ENCODE results near the gene SOD2.
"Not testable (repeated sequence)": the region's sequence is repeated elsewhere in the genome, so short reads cannot be mapped to it uniquely, and the experiment has no call there.

SOD2 gene

GRCh38 chr6:159693128-159693893 is at the start of gene SOD2:
TSS of gene SOD2 (minus strand) at chr6:159693241. CDS start at chr6:159693167, 74 bp downstream.
- FAIRE-seq = no peak

GRCh38 chr6:159742165-159742564 is 49.1 kb upstream of the SOD2 start:
- no peak for FAIRE-seq

- no peak for FAIRE-seq
Observed at GRCh38 chr6:159739341-159739740, 46.3 kb upstream of the SOD2 start.

- FAIRE-seq = no peak
Observed at GRCh38 chr6:159736908-159737307, 43.9 kb upstream of the SOD2 start.

- not testable (repeated sequence) for FAIRE-seq
Observed at GRCh38 chr6:159733395-159733794, 40.4 kb upstream of the SOD2 start.

GRCh38 chr6:159732550-159732949 is 39.5 kb upstream of the SOD2 start:
- FAIRE-seq = not testable (repeated sequence)

- no peak for FAIRE-seq
Observed at GRCh38 chr6:159730332-159730676, 37.3 kb upstream of the SOD2 start.

GRCh38 chr6:159729598-159730331 is 36.7 kb upstream of the SOD2 start:
- no peak for FAIRE-seq

- FAIRE-seq = no peak
Observed at GRCh38 chr6:159728531-159728964, 35.5 kb upstream of the SOD2 start.

- FAIRE-seq = no peak
Observed at GRCh38 chr6:159727717-159728445, 34.8 kb upstream of the SOD2 start.

- FAIRE-seq = no peak
Observed at GRCh38 chr6:159726918-159727716, 34.1 kb upstream of the SOD2 start, which contains the start of gene WTAP. TSS of gene WTAP (plus strand) at chr6:159727506. CDS start at chr6:159736266, 8,760 bp downstream.

GRCh38 chr6:159726255-159726917 is 33.3 kb upstream of the SOD2 start:
- no peak for FAIRE-seq

- FAIRE-seq = not testable (repeated sequence)
Observed at GRCh38 chr6:159725208-159725607, 32.2 kb upstream of the SOD2 start.

- no peak for FAIRE-seq
Observed at GRCh38 chr6:159724778-159725177, 31.7 kb upstream of the SOD2 start.

GRCh38 chr6:159723259-159723658 is 30.2 kb upstream of the SOD2 start:
- FAIRE-seq = no peak

GRCh38 chr6:159722655-159723054 is 29.6 kb upstream of the SOD2 start:
- FAIRE-seq = no peak

GRCh38 chr6:159721981-159722380 is 28.9 kb upstream of the SOD2 start:
- FAIRE-seq = not testable (repeated sequence)

GRCh38 chr6:159720708-159721107 is 27.7 kb upstream of the SOD2 start:
- no peak for FAIRE-seq

GRCh38 chr6:159719287-159719686 is 26.2 kb upstream of the SOD2 start:
- no peak for FAIRE-seq

- FAIRE-seq = no peak
Observed at GRCh38 chr6:159718634-159719033, 25.6 kb upstream of the SOD2 start.

- FAIRE-seq = no peak
Observed at GRCh38 chr6:159716247-159717096, 23.4 kb upstream of the SOD2 start.
